GM12801 (cell line): ENCODE data around the gene ACTA2.

ENCODE experiments used
- TF ChIP-seq, protein P1 (sequence below): IDR thresholded peaks from one replicate; pipeline ENCODE4 v1.5.1; 2011; ENCODE audit warnings: control low read depth; ENCODE audit not compliant: insufficient read length; ENCODE audit errors: extremely low read depth

ACTA2 gene

DNA sequence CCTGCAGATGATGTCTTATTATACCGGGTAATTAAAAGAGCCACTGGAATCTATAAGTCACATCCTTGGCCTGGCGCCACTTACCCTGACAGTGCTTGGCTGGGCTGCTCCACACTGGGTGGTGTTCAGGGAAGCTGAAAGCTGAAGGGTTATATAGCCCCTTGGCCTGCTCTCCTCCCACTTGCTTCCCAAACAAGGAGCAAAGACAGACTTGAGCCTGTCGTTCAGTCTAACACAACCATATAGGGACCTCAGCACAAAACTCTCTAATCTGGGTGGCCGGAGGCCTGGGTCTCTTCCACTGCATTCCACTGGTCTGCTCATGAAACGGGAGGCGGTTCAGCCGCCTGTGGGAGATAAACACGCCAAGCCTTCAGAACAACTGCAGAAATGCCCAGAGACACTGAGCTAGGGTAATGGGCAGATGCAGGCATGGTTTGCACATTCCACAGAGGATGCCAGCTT is at the start of gene ACTA2:
TSS of gene ACTA2 (minus strand) at position 127 of the 465 bp plus-strand sequence. CDS start 3,843 bp downstream, outside the sequence.
- TF ChIP-seq, protein P1, sequence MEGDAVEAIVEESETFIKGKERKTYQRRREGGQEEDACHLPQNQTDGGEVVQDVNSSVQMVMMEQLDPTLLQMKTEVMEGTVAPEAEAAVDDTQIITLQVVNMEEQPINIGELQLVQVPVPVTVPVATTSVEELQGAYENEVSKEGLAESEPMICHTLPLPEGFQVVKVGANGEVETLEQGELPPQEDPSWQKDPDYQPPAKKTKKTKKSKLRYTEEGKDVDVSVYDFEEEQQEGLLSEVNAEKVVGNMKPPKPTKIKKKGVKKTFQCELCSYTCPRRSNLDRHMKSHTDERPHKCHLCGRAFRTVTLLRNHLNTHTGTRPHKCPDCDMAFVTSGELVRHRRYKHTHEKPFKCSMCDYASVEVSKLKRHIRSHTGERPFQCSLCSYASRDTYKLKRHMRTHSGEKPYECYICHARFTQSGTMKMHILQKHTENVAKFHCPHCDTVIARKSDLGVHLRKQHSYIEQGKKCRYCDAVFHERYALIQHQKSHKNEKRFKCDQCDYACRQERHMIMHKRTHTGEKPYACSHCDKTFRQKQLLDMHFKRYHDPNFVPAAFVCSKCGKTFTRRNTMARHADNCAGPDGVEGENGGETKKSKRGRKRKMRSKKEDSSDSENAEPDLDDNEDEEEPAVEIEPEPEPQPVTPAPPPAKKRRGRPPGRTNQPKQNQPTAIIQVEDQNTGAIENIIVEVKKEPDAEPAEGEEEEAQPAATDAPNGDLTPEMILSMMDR: no peak

DNA sequence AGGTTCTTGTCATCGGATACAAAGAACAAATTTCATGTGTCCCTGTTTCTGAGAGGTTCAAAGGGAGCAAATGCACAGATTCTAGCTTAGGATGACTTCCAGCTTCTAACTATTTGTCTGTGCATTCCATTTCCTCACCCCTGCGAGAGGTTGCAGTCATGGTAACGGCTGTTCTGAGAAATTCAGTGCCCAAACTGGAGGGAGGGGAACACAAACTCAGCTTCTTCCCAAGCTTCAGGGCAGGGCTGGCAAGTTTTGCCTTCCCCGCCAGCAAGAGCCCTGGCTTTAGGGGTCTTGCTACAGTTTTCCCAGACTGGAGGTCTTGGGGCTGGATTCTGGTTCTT is 49.1 kb upstream of the ACTA2 start:
- TF ChIP-seq, protein P1: no peak

DNA sequence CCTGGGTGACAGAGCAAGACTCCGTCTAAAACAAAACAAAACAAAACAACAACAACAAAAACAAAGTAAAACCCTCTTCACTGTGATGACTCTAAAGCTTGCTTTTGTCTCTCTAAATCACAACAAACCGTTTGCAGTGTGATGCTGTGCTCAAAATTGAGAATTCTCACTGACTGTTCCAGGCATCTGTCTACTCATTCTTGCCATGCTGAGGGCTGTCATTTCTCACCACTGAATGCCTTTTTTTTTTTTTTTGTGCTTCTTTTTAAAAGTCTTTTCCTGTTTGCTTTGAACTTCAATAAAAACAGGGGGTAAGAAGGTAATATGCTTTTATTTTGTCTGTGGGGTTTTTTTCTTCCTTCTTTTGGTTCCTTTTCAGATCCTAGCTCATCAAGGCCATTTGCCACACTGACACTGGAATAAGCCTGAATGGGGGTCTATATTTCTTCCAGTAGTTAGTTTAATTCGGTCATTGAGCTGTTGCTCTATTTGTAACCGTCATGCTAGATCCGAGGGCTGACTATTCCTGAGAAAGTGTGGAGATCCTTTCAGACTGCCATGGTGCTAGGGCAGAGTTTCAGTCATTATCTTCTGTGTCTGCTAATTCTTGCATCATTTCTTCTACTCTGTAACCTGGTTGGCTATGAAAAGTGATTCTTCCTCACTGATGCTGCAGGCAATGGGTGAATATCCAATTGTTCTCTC is 48.6 kb upstream of the ACTA2 start:
- TF ChIP-seq, protein P1: no peak

DNA sequence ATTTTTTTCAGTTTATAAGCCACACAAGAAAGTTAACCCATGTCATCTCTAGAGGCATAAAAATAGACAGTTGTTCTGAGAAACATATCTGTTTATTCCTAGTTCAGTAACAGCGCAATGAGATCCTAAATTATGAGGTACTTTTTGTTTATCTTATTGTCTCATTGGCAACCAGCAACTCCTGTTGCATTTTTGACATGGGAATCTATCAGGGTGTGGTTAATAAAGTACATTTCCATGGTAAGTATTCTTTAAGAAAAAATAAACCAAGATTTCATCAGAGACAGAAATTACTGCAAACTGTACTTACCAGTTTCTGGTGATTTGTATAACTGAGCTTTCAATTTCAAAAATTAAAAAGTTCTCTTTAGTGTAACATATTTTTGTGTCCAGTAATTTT is 47.1 kb upstream of the ACTA2 start:
- TF ChIP-seq, protein P1: no peak

DNA sequence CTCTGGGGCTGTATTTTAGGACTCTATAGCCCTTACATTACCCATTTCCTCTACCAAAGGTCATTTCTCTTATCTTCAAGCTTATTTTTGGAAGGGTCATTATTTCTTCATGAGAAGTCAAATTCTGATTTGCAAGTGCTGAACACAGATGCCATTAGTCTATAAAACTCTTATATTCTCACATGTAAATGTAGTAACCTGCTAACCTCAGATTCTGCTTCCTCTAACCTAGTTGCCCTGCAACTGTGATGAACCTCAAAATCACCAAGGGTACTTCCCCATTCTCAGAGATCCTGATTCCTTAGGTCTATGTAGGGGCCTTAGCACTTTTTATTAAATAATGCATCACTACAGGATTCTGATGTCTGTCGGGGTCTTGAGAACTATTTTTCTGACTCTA is 44.4 kb upstream of the ACTA2 start:
- TF ChIP-seq, protein P1: no peak

DNA sequence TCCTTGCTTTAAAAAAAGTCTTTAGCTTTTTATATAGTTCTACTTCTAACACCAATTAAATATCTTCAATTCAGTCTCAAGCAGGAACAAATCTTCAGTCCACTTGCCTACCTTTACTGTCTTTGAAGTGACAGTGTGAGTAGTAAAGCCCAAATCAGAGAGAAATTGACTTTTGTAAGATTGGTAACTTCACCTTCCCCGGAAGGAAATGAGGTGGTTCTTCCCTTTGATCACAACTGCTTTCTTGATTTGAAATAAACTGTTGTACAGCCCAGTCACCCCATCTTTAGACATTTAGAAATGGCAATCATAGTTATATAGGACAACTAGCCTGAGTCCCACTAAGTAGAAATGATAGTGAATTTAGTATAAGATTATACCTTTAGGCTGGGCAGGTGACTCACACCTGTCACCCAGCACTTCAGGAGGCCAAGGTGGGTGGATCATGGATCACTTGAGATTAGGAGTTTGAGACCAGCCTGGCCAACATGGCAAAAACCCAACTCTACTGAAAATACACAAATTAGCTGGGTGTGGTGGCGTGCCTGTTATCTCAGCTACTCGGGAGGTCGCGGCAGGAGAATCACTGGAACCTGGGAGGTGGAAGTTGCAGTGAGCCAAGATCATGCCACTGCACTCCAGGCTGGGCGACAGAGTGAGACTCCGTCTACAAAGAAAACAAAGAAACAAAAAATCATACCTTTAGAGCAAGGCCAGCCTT is 42.7 kb upstream of the ACTA2 start:
- TF ChIP-seq, protein P1: no peak

DNA sequence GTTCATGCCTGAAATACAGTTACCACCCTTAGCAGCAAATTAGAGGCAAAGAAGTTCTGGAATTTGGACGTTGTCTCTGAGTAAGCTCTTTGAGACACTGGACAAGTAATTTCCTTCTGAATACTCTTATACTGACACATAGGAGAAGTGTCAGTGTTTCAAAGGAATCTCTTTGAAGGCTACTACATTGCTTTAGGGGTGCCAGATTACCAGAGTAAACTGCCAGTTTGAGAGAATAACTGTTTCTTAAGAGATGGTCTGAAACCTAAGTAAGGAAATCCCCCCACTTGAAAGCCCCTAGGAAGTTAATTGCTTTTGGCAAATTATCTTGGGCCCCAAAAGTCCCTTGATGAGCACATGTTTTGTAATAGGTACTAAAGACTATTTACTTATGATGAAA is 41.4 kb upstream of the ACTA2 start:
- TF ChIP-seq, protein P1: no peak
